DMS53 (cell line): ENCODE data around the gene CES2.
A peak's percentile ranks its signal among the peaks of the same experiment; 100 is the strongest.
"Not testable (repeated sequence)": the region's sequence is repeated elsewhere in the genome, so short reads cannot be mapped to it uniquely, and the experiment has no call there.

ENCODE experiments used
- DNase-seq: peaks from one replicate; lab custom pipeline; 2025; lab: John Stamatoyannopoulos, UW

Gene CES2

GRCh38 chr16:66936462-66936861 lies 1.1 kb downstream of the CES2 start:
- no peak for DNase-seq

GRCh38 chr16:66936889-66937554 lies 1.7 kb downstream of the CES2 start:
- DNase-seq = no peak

GRCh38 chr16:66937725-66938337 lies 2.5 kb downstream of the CES2 start:
- no peak for DNase-seq

- no peak for DNase-seq
Measured at GRCh38 chr16:66939366-66939765, 4.0 kb downstream of the CES2 start.

GRCh38 chr16:66940236-66940635 lies 4.9 kb downstream of the CES2 start:
- DNase-seq = no peak

GRCh38 chr16:66942981-66943380 lies 7.7 kb downstream of the CES2 start:
- no peak for DNase-seq

- no peak for DNase-seq
Measured at GRCh38 chr16:66943426-66944053, 8.2 kb downstream of the CES2 start.

- no peak for DNase-seq
Measured at GRCh38 chr16:66944054-66944441, 8.7 kb downstream of the CES2 start.

GRCh38 chr16:66944971-66945370 lies 9.7 kb downstream of the CES2 start:
- not testable (repeated sequence) for DNase-seq

GRCh38 chr16:66945939-66946338 lies 10.6 kb downstream of the CES2 start:
- no peak for DNase-seq

GRCh38 chr16:66946541-66946940 lies 11.2 kb downstream of the CES2 start:
- no peak for DNase-seq

GRCh38 chr16:66946974-66947301 lies 11.6 kb downstream of the CES2 start:
- no peak for DNase-seq

- DNase-seq = peak; percentile 83
Measured at GRCh38 chr16:66947302-66948065, 12.2 kb downstream of the CES2 start.

- DNase-seq = peak; percentile 46
Measured at GRCh38 chr16:66948134-66948836, 13.0 kb downstream of the CES2 start.

- no peak for DNase-seq
Measured at GRCh38 chr16:66948837-66949225, 13.5 kb downstream of the CES2 start.

- no peak for DNase-seq
Measured at GRCh38 chr16:66949472-66949871, 14.2 kb downstream of the CES2 start.

- no peak for DNase-seq
Measured at GRCh38 chr16:66950437-66950836, 15.1 kb downstream of the CES2 start.

GRCh38 chr16:66950971-66951790 lies 15.9 kb downstream of the CES2 start:
- DNase-seq = no peak

GRCh38 chr16:66952430-66953110 lies 17.3 kb downstream of the CES2 start:
- DNase-seq = peak; percentile 45

GRCh38 chr16:66953462-66954096 lies 18.3 kb downstream of the CES2 start:
- no peak for DNase-seq
